SIG-M5 (cell line): Measurements from ENCODE around the gene GON4L.
"Not testable (repeated sequence)": the region's sequence is repeated elsewhere in the genome, so short reads cannot be mapped to it uniquely, and the experiment has no call there.

ENCODE experiments used
- DNase-seq: peaks from one replicate; lab custom pipeline; 2025; lab: John Stamatoyannopoulos, UW

The GON4L gene

GRCh38 chr1:155856975-155857930 lies at the start of gene GON4L:
TSS of gene GON4L (minus strand) at chr1:155857214. CDS start at chr1:155853780, 3,434 bp downstream.
- peak; percentile 92 for DNase-seq

GRCh38 chr1:155904261-155904660 lies 47.2 kb upstream of the GON4L start:
- no peak for DNase-seq

- DNase-seq: no peak
These were observed 43.1 kb upstream of the GON4L start for GRCh38 chr1:155900161-155900560.

GRCh38 chr1:155899683-155900082 lies 42.7 kb upstream of the GON4L start:
- DNase-seq: no peak

- no peak for DNase-seq
These were observed 41.9 kb upstream of the GON4L start for GRCh38 chr1:155898888-155899287.

GRCh38 chr1:155897746-155898145 lies 40.7 kb upstream of the GON4L start:
- no peak for DNase-seq

GRCh38 chr1:155896476-155896875 lies 39.5 kb upstream of the GON4L start:
- DNase-seq: not testable (repeated sequence)

GRCh38 chr1:155895617-155896016 lies 38.6 kb upstream of the GON4L start:
- not testable (repeated sequence) for DNase-seq

GRCh38 chr1:155893389-155894142 lies 36.6 kb upstream of the GON4L start:
- DNase-seq: no peak

- no peak for DNase-seq
These were observed 35.8 kb upstream of the GON4L start for GRCh38 chr1:155892796-155893195.

- no peak for DNase-seq
These were observed 33.2 kb upstream of the GON4L start for GRCh38 chr1:155890251-155890650.

- DNase-seq: no peak
These were observed 32.6 kb upstream of the GON4L start for GRCh38 chr1:155889566-155889965.

GRCh38 chr1:155888481-155888880 lies 31.5 kb upstream of the GON4L start:
- DNase-seq: no peak

GRCh38 chr1:155884982-155885381 lies 28.0 kb upstream of the GON4L start:
- no peak for DNase-seq

GRCh38 chr1:155884031-155884960 lies 27.3 kb upstream of the GON4L start:
- DNase-seq: no peak

- DNase-seq: no peak
These were observed 25.8 kb upstream of the GON4L start for GRCh38 chr1:155882766-155883165.

GRCh38 chr1:155882235-155882634 lies 25.2 kb upstream of the GON4L start:
- DNase-seq: no peak

- no peak for DNase-seq
These were observed 23.9 kb upstream of the GON4L start for GRCh38 chr1:155880950-155881349.

GRCh38 chr1:155880251-155880650 lies 23.2 kb upstream of the GON4L start:
- DNase-seq: no peak

GRCh38 chr1:155877945-155878344 lies 20.9 kb upstream of the GON4L start:
- DNase-seq: no peak

GRCh38 chr1:155873860-155874259 lies 16.8 kb upstream of the GON4L start:
- no peak for DNase-seq

- DNase-seq: no peak
These were observed 15.5 kb upstream of the GON4L start for GRCh38 chr1:155872527-155872926.
